ENCODE results near the gene IL1RN. TPM values are rescaled to one million over a fixed set of nuclear protein-coding genes. Genes with fewer than 3 reads are reported as not detected.

IL1RN gene
- total and polyA plus RNA-seq, 8 donors: 0.87 to 220 (median 28.5) TPM; not detected in 2

DNA sequence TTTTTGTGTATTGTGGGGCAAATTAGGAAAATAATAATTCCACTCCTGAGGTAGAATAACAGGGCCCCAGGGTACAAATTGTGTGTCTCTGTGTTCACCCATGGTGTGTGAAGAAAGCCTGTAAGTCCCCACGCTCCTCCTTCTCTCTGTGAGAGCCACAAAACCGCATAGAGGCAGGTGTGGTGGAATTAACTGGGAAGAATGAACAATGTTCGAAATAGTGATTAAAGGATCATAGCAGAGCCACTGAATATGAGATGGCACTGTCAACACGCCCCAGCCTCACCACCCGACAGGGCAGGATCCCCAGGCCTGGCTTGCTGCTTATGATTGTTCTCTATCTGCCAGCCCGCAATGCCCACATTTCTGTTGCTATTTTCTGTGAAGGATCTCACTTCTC is 14.1 kb downstream of the IL1RN start:
- Histone ChIP-seq H3K27ac (no peak overlapping the region), H3K4me1 (peaks cover 0 to 11% (median 7%) of the 10 kb centered on the region in 4 donors), H3K27me3 (no peaks in the 10 kb centered on the region), H3K36me3 (no peaks in the 10 kb centered on the region), H3K9me3 (no peaks in the 10 kb centered on the region), H3K4me3 (no peak overlapping the region)
- DNase-seq: no peak
- WGBS, 5 donors: 89 to 95% (median 95%) methylated on average over 6 of the region's 6 CpGs
- TF ChIP-seq, protein P1, sequence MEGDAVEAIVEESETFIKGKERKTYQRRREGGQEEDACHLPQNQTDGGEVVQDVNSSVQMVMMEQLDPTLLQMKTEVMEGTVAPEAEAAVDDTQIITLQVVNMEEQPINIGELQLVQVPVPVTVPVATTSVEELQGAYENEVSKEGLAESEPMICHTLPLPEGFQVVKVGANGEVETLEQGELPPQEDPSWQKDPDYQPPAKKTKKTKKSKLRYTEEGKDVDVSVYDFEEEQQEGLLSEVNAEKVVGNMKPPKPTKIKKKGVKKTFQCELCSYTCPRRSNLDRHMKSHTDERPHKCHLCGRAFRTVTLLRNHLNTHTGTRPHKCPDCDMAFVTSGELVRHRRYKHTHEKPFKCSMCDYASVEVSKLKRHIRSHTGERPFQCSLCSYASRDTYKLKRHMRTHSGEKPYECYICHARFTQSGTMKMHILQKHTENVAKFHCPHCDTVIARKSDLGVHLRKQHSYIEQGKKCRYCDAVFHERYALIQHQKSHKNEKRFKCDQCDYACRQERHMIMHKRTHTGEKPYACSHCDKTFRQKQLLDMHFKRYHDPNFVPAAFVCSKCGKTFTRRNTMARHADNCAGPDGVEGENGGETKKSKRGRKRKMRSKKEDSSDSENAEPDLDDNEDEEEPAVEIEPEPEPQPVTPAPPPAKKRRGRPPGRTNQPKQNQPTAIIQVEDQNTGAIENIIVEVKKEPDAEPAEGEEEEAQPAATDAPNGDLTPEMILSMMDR (IDR thresholded peaks at IDR 0.05): no peak
- TF ChIP-seq POLR2AphosphoS5 (IDR thresholded peaks at IDR 0.05): no peak
- TF ChIP-seq POLR2A (IDR thresholded peaks at IDR 0.05): no peak
- TF ChIP-seq EP300 (IDR thresholded peaks at IDR 0.05): no peak
- intact Hi-C loops (cut with DNase I; ENCODE audit: low total_unique reads): no loop called here

DNA sequence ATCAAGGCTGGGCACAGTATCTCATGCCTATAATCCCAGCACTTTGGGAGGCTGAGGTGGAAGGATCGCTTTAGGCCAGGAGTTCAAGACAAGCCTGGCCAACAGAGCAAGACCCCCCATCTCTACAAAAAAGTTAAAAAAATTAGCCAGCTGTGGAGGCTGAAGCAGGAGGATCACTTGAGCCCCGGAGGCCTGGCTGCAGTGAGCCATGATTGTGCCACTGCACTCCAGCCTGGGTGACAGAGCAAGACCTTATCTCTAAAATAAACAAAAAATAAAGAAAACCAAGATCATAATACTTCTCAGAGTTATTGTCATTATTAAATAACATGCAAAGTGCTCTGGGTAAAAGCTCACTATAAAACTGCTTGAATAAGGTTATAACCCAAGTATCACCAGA is 14.9 kb downstream of the IL1RN start:
- Histone ChIP-seq H3K36me3 (no peaks in the 10 kb centered on the region), H3K27me3 (no peaks in the 10 kb centered on the region), H3K27ac (no peak overlapping the region), H3K9me3 (no peaks in the 10 kb centered on the region), H3K4me1 (peaks cover 0 to 11% (median 7%) of the 10 kb centered on the region in 4 donors), H3K4me3 (no peak overlapping the region)
- intact Hi-C loops (cut with DNase I; ENCODE audit: low total_unique reads): no loop called here
- DNase-seq: no peak
- WGBS, 5 donors: 82 to 92% (median 89%) methylated on average over 2 of the region's 2 CpGs
- TF ChIP-seq POLR2AphosphoS5 (IDR thresholded peaks at IDR 0.05): no peak
- TF ChIP-seq POLR2A (IDR thresholded peaks at IDR 0.05): no peak
- TF ChIP-seq EP300 (IDR thresholded peaks at IDR 0.05): no peak
- TF ChIP-seq, protein P1 (IDR thresholded peaks at IDR 0.05): no peak

DNA sequence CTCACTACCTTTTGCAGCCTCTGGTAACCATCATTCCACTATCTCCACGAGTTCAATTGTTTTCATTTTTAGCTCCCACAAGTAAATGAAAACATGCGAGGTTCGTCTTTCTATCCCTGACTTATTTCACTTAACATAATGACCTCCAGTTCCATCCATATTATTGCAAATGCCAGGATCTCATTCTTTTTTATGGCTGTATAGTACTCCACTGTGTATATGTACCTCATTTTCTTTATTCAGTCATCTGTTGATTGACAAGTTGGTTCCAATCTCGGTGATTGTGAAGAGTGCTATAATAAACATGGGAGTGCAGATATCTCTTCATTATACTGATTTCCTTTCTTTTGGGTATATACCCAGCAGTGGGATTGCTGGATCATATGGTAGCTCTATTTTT is 16.9 kb downstream of the IL1RN start:
- H3K4me1 ChIP-seq: no peaks in the 10 kb centered on the region
- H3K27ac ChIP-seq: no peak overlapping the region
- no peaks in the 10 kb centered on the region for H3K36me3 ChIP-seq
- TF ChIP-seq EP300 (IDR thresholded peaks at IDR 0.05): no peak
- no peak for TF ChIP-seq POLR2A (IDR thresholded peaks at IDR 0.05)
- TF ChIP-seq, protein P1 (IDR thresholded peaks at IDR 0.05): no peak
- no peak for TF ChIP-seq POLR2AphosphoS5 (IDR thresholded peaks at IDR 0.05)
- no peak overlapping the region for H3K4me3 ChIP-seq
- DNase-seq: no peak
- H3K27me3 ChIP-seq: no peaks in the 10 kb centered on the region
- WGBS, 5 donors: 77 to 94% (median 90%) methylated on average over 4 of the region's 4 CpGs
- intact Hi-C loops (cut with DNase I; ENCODE audit: low total_unique reads): no loop called here
- no peaks in the 10 kb centered on the region for H3K9me3 ChIP-seq

DNA sequence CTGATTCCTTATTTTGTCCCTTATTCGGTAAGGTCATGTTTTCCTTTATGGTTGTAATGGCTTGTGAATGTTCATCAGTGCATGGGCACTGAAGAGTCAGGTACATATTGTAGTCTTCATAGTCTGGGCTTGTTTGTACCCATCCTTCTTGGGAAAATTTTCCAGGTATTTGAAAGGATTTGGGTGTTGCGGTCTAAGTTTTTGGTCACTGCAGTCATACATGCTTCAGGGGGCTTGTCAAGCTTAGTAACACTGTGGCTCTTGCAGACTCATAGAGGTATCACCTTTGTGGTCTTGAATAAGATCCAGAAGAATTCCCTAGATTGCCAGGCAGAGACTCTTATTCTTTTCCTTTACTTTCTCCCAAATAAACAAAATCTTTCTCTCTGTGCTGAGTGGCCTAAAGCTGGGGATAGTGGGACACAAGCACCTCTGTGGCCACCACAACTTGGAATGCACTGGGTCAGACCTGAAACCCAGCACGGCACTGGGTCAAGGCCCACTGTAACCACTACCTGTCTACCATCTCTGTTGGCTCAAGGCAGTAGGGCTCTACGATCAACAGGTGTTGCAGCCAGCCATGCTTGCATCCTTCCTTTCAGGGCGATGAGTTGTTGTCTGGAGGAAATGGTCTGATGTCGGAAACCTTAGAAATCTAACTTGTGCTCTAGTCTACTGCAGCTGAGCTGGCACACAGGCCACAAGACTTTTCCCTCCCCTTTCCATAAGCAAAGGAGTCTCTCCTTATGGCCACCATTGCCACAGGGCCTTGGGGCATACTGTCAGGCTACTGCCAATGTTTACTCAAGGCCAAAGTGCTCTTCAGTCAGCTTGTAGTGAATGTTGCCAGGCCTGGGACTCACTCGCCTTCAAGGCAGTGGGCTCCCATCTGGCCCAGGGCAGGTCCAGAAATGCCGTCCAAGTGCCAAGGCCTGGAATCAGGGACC is 21.5 kb downstream of the IL1RN start:
- intact Hi-C loops (cut with DNase I; ENCODE audit: low total_unique reads): no loop called here
- Histone ChIP-seq H3K9me3 (no peaks in the 10 kb centered on the region), H3K4me1 (no peaks in the 10 kb centered on the region), H3K36me3 (no peaks in the 10 kb centered on the region), H3K27ac (no peak overlapping the region), H3K27me3 (no peaks in the 10 kb centered on the region), H3K4me3 (no peak overlapping the region)
- 80 to 85% (median 83%) methylated on average over 6 to 8 of the region's 8 CpGs for WGBS, 5 donors
- DNase-seq: no peak
- TF ChIP-seq, protein P1 (IDR thresholded peaks at IDR 0.05): no peak
- TF ChIP-seq POLR2A (IDR thresholded peaks at IDR 0.05) (no peak), POLR2AphosphoS5 (IDR thresholded peaks at IDR 0.05) (no peak), EP300 (IDR thresholded peaks at IDR 0.05) (no peak)
